Muscle of leg (tissue), 11 donors: ENCODE data around the gene PAM. TPM values are rescaled to one million over a fixed set of nuclear protein-coding genes. Genes with fewer than 3 reads are reported as not detected.

Source experiments
- DNase-seq: peaks from one replicate; pipeline ENCODE4 v3.0.0; 2013
- H3K27ac ChIP-seq: one replicate; pipeline ENCODE4 v1.5.1; 2013; ENCODE audit warnings: mild to moderate bottlenecking, low read length, control low read depth
- H3K27me3 ChIP-seq: one replicate; pipeline ENCODE4 v1.6.1; 2013; ENCODE audit warnings: low read length; ENCODE audit not compliant: control insufficient read depth, insufficient read depth
- H3K36me3 ChIP-seq: one replicate; pipeline ENCODE4 v1.6.1; 2013; ENCODE audit warnings: low read length; ENCODE audit not compliant: control insufficient read depth, insufficient read depth
- H3K4me1 ChIP-seq: one replicate; pipeline ENCODE4 v1.6.1; 2013; ENCODE audit warnings: low read length; ENCODE audit not compliant: control insufficient read depth, insufficient read depth
- H3K4me3 ChIP-seq: one replicate; pipeline ENCODE4 v1.5.1; 2013; ENCODE audit warnings: low read length, control low read depth
- H3K9me3 ChIP-seq: replicated peaks from 2 replicates; pipeline ENCODE4 v1.6.1; 2013; ENCODE audit warnings: low read depth, low read length; ENCODE audit not compliant: control insufficient read depth
- WGBS: methylation state at CpG from one replicate; pipeline ENCODE4 v1.1.5; 2013; ENCODE audit warnings: missing lambda C conversion rate; ENCODE audit not compliant: insufficient coverage; 5-methylcytosine and 5-hydroxymethylcytosine counted together
- polyA plus RNA-seq, 8 donors: library from polyadenylated mRNA; unstranded; fragments of 120-200 nt; gene quantifications; one replicate each; pipeline versions ENCODE4 v1.2.1 to v1.2.3, GENCODE V29; 2013; ENCODE audit warnings: inconsistent platforms in 1 of 8, low replicate concordance in 1 of 8; ENCODE audit not compliant: insufficient read length in 8 of 8, insufficient read depth in 1 of 8
- total RNA-seq: library from RNA; stranded (reverse); fragments of 120-200 nt; gene quantifications from one replicate; pipeline ENCODE4 v1.2.4, GENCODE V29; 2013

The PAM gene
- total and polyA plus RNA-seq, 9 donors, result 96.6 to 146 (median 120) TPM

GRCh38 chr5:102720969-102721368 lies 34.1 kb upstream of the PAM start:
- Histone ChIP-seq H3K27ac (no peak overlapping the region), H3K4me1 (no peaks in the 10 kb centered on the region), H3K27me3 (no peaks in the 10 kb centered on the region), H3K9me3 (no peaks in the 10 kb centered on the region), H3K4me3 (no peak overlapping the region), H3K36me3 (no peaks in the 10 kb centered on the region)
- DNase-seq, result no peak
- no CpG with 5 or more reads among the region's 1 CpG for WGBS

GRCh38 chr5:102722931-102723330 lies 32.2 kb upstream of the PAM start:
- Histone ChIP-seq H3K9me3 (no peaks in the 10 kb centered on the region), H3K27ac (no peak overlapping the region), H3K27me3 (no peaks in the 10 kb centered on the region), H3K36me3 (no peaks in the 10 kb centered on the region), H3K4me3 (no peak overlapping the region), H3K4me1 (no peaks in the 10 kb centered on the region)
- DNase-seq, result no peak
- 75% methylated on average over 3 of the region's 4 CpGs for WGBS

- DNase-seq, result no peak
- H3K4me1 ChIP-seq, result no peaks in the 10 kb centered on the region
- no peaks in the 10 kb centered on the region for H3K36me3 ChIP-seq
- H3K4me3 ChIP-seq, result no peak overlapping the region
- H3K27ac ChIP-seq, result no peak overlapping the region
- no peaks in the 10 kb centered on the region for H3K9me3 ChIP-seq
- H3K27me3 ChIP-seq, result no peaks in the 10 kb centered on the region
- no CpG with 5 or more reads among the region's 1 CpG for WGBS
Measured at GRCh38 chr5:102731693-102732092, 23.4 kb upstream of the PAM start.

- Histone ChIP-seq H3K4me3 (no peak overlapping the region), H3K9me3 (no peaks in the 10 kb centered on the region), H3K36me3 (no peaks in the 10 kb centered on the region), H3K27ac (no peak overlapping the region), H3K27me3 (no peaks in the 10 kb centered on the region), H3K4me1 (no peaks in the 10 kb centered on the region)
- DNase-seq, result no peak
- no CpG with 5 or more reads among the region's 5 CpGs for WGBS
Measured at GRCh38 chr5:102733534-102733933, 21.6 kb upstream of the PAM start.

GRCh38 chr5:102737161-102737560 lies 17.9 kb upstream of the PAM start:
- Histone ChIP-seq H3K4me3 (no peak overlapping the region), H3K36me3 (no peaks in the 10 kb centered on the region), H3K9me3 (no peaks in the 10 kb centered on the region), H3K4me1 (no peaks in the 10 kb centered on the region), H3K27me3 (no peaks in the 10 kb centered on the region), H3K27ac (no peak overlapping the region)
- WGBS, result no CpG with 5 or more reads among the region's 1 CpG
- DNase-seq, result no peak

- no peaks in the 10 kb centered on the region for H3K27me3 ChIP-seq
Measured at GRCh38 chr5:102737805-102738469, 17.2 kb upstream of the PAM start.

GRCh38 chr5:102740515-102740914 lies 14.6 kb upstream of the PAM start:
- DNase-seq, result no peak
- Histone ChIP-seq H3K36me3 (no peaks in the 10 kb centered on the region), H3K27me3 (no peaks in the 10 kb centered on the region), H3K4me1 (no peaks in the 10 kb centered on the region), H3K9me3 (no peaks in the 10 kb centered on the region), H3K4me3 (no peak overlapping the region), H3K27ac (no peak overlapping the region)
- WGBS, result 88% methylated on average over 1 of the region's 2 CpGs

More at GRCh38 chr5:102737805-102738469, 17.2 kb upstream of the PAM start:
- H3K4me1 ChIP-seq, result no peaks in the 10 kb centered on the region
- H3K9me3 ChIP-seq, result no peaks in the 10 kb centered on the region
- H3K4me3 ChIP-seq, result no peak overlapping the region
- no peaks in the 10 kb centered on the region for H3K36me3 ChIP-seq
- DNase-seq, result no peak
- WGBS, result no CpG with 5 or more reads among the region's 7 CpGs
- H3K27ac ChIP-seq, result no peak overlapping the region

GRCh38 chr5:102742215-102742614 lies 12.9 kb upstream of the PAM start:
- no peaks in the 10 kb centered on the region for H3K27me3 ChIP-seq
- H3K4me3 ChIP-seq, result no peak overlapping the region
- DNase-seq, result no peak
- no peak overlapping the region for H3K27ac ChIP-seq
- H3K4me1 ChIP-seq, result no peaks in the 10 kb centered on the region
- WGBS, result no CpG with 5 or more reads among the region's 3 CpGs
- H3K36me3 ChIP-seq, result no peaks in the 10 kb centered on the region
- H3K9me3 ChIP-seq, result no peaks in the 10 kb centered on the region

- Histone ChIP-seq H3K27ac (no peak overlapping the region), H3K36me3 (no peaks in the 10 kb centered on the region), H3K4me3 (no peak overlapping the region), H3K9me3 (no peaks in the 10 kb centered on the region), H3K27me3 (no peaks in the 10 kb centered on the region), H3K4me1 (no peaks in the 10 kb centered on the region)
- 88% methylated on average over 3 of the region's 4 CpGs for WGBS
- no peak for DNase-seq
Measured at GRCh38 chr5:102743900-102744299, 11.2 kb upstream of the PAM start.

- Histone ChIP-seq H3K9me3 (no peaks in the 10 kb centered on the region), H3K27me3 (no peaks in the 10 kb centered on the region), H3K27ac (no peak overlapping the region), H3K4me3 (no peak overlapping the region), H3K4me1 (no peaks in the 10 kb centered on the region), H3K36me3 (no peaks in the 10 kb centered on the region)
- no peak for DNase-seq
- WGBS, result no CpG with 5 or more reads among the region's 4 CpGs
Measured at GRCh38 chr5:102747386-102748166, 7.5 kb upstream of the PAM start.
